GM12864 (cell line): ENCODE measurements around the gene KIF4B.

Experiments used
- DNase-seq: peaks from one replicate; pipeline ENCODE4 v3.0.0-alpha.2; 2011; ENCODE audit warnings: low read depth
- H3K4me3 ChIP-seq: 2 replicates; pipeline ENCODE4 v1.5.1; 2011; ENCODE audit warnings: mild to moderate bottlenecking, low read depth, low read length, control low read depth
- TF ChIP-seq, protein P1 (sequence below): IDR thresholded peaks from 2 replicates; pipeline ENCODE4 v1.5.1; 2011; ENCODE audit warnings: low read depth, mild to moderate bottlenecking, moderate library complexity, low read length, control low read depth, inconsistent platforms; ENCODE audit errors: missing control alignments

The KIF4B gene

DNA sequence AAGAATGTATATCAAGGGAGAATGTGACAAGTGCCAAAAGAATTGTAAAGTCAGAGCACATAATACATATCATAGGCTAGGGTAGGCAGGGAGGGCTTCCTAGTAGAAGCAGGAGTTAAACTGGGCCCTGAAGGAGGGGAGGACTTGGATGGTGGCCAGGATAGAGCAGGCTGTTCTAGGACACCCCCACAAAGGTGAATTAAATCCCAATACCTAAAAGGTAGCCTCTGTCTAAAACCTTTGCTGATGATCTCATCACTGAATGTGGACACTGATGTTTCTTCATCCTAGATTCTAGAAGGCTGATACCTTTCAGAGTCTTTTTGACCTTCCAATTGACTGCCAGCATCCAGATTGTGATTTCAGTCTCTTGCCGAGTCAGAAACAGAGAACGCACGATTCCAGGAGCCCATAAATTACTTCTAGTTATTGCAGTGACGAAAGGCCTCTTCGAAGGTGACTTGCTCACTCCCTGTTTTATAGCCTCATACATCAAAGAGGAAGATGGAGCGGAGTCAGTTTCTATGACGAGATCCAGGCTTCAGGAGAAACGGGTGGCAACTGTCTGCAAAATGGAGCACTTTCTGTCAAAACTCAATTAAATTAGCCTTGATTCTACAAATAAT is 43.2 kb downstream of the KIF4B start:
- no peak for DNase-seq
- H3K4me3 ChIP-seq: no peak overlapping the region

DNA sequence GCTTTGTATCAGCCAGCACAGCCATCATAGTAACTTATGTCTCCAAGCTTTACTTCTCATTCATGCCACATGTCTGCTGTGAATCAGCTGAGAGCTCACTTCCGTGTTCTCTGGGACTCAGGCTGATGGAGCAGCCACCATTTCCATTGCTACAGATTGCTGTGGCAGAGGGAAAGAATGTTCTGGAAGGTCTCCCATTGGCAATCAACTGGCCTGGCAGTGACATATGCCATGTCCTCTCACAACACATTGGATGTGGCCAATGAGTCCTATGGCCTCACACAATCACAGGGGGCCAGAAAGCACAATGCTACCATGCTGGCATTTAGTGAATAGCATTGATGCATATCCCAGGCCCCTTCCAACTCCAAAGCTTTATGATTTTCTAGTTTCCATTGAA is 44.1 kb downstream of the KIF4B start:
- no peak overlapping the region for H3K4me3 ChIP-seq
- no peak for DNase-seq
- TF ChIP-seq, protein P1, sequence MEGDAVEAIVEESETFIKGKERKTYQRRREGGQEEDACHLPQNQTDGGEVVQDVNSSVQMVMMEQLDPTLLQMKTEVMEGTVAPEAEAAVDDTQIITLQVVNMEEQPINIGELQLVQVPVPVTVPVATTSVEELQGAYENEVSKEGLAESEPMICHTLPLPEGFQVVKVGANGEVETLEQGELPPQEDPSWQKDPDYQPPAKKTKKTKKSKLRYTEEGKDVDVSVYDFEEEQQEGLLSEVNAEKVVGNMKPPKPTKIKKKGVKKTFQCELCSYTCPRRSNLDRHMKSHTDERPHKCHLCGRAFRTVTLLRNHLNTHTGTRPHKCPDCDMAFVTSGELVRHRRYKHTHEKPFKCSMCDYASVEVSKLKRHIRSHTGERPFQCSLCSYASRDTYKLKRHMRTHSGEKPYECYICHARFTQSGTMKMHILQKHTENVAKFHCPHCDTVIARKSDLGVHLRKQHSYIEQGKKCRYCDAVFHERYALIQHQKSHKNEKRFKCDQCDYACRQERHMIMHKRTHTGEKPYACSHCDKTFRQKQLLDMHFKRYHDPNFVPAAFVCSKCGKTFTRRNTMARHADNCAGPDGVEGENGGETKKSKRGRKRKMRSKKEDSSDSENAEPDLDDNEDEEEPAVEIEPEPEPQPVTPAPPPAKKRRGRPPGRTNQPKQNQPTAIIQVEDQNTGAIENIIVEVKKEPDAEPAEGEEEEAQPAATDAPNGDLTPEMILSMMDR: no peak

More for the DNA sequence above, 43.2 kb downstream of the KIF4B start:
- TF ChIP-seq, protein P1: no peak

DNA sequence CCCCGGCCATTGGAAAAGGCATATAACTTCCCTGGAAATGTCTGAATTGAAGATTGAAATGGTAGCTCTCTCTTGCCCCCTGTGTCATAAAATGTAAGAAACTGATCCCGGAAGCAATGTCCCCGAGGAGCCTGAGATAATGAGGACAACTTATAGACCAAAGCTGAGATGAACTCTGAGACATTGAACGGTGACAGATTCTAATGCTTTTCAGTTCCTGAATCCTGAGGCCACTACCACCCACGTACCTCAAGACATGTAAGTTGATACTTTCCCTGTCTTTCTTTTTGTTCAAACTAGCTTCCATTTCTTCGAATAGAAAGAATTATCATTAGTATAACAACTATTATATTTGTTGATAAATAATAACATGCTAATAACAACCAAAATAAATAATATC is 51.0 kb downstream of the KIF4B start:
- DNase-seq: no peak
- TF ChIP-seq, protein P1: no peak
- no peak overlapping the region for H3K4me3 ChIP-seq

DNA sequence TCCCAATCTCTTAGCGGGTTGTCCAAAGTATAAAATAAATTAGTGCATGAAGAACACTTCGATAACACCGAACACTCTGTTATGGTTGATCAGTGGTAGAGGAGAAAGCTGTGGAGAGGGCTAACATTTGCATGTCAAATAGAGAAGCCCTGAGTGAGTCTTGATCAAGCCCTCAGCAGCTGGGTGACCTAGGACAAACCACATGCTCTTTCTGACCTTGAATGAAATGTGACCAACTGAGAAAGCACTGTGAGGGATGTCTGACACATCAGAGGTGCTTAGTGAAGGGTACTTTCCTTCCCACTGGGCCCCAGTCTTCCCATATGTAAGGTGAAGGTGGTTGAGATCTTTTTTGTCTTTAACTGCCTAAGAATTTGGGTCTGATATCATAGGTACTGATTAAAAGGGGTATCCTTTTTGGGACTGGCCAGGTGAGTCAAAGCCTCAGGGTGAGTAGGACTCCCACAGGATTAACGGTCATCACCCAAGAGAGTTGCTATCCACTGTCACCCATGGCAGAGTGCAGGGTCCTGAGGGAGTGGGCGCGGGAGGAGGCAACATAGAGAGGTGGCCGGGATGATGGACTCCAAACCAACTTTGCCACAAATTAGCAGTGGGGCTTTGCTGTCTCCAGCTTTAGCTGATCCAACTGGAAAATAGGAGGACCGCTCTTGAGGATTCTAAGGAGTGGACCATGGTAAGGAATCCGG is 53.5 kb downstream of the KIF4B start:
- TF ChIP-seq, protein P1: no peak
- no peak overlapping the region for H3K4me3 ChIP-seq
- DNase-seq: no peak
